GM13976 (cell line): ENCODE data around the gene CACNA2D4.

Source experiments
- DNase-seq: peaks from one replicate; pipeline ENCODE4 v3.0.0; 2012; ENCODE audit warnings: low spot score
- CTCF ChIP-seq: IDR thresholded peaks from 2 replicates; pipeline ENCODE4 v1.5.1; 2012; ENCODE audit warnings: borderline replicate concordance, mild to moderate bottlenecking; ENCODE audit not compliant: insufficient read depth; ENCODE audit errors: extremely low read depth, missing control alignments, control extremely low read depth
- in situ Hi-C: fragments of 300-500 bp; cut with MboI; formaldehyde crosslinking; loops from one replicate; pipeline ENCODE4 v1.12.0; 2022; ENCODE audit warnings: low sequenced_read_pairs, mixed read lengths, inconsistent platforms; ENCODE audit not compliant: unreplicated experiment

CACNA2D4 gene

GRCh38 chr12:1801303-1801975 is 117.0 kb downstream of the CACNA2D4 start:
- peak; percentile 4 for DNase-seq
- in situ Hi-C loops: loop anchor here (5.0 to 25.0 kb wide), 2 partner anchors 136 to 236 kb away; no protein-coding TSS in a partner anchor
- no peak for TF ChIP-seq CTCF

- peak; percentile 74 for DNase-seq
- in situ Hi-C loops: loop anchor here (5.0 to 25.0 kb wide), 2 partner anchors 137 to 237 kb away; no protein-coding TSS in a partner anchor
Measured at GRCh38 chr12:1800401-1801302, 117.8 kb downstream of the CACNA2D4 start.

GRCh38 chr12:1799882-1800400 is 118.5 kb downstream of the CACNA2D4 start:
- TF ChIP-seq CTCF: no peak
- in situ Hi-C loops: loop anchor here (5.0 to 25.0 kb wide), 3 partner anchors 137 to 688 kb away; no protein-coding TSS in a partner anchor

More at GRCh38 chr12:1800401-1801302, 117.8 kb downstream of the CACNA2D4 start:
- TF ChIP-seq CTCF: peak; percentile 52

GRCh38 chr12:1799051-1799881 is 119.2 kb downstream of the CACNA2D4 start:
- DNase-seq: peak; percentile 15
- no peak for TF ChIP-seq CTCF
- in situ Hi-C loops: loop anchor here (25.0 kb wide), 1 partner anchor 687 kb away; no protein-coding TSS in a partner anchor

More at GRCh38 chr12:1799882-1800400, 118.5 kb downstream of the CACNA2D4 start:
- peak; percentile 16 for DNase-seq

GRCh38 chr12:1798641-1799020 is 119.8 kb downstream of the CACNA2D4 start:
- in situ Hi-C loops: loop anchor here (25.0 kb wide), 1 partner anchor 686 kb away; no protein-coding TSS in a partner anchor
- TF ChIP-seq CTCF: no peak
- DNase-seq: peak; percentile 17
